NCI-H2029 treated with DMSO at 0.1 percent for 48 hours (cell line): Measurements from ENCODE around the gene RGS11.

Experiments
- DNase-seq: peaks from one replicate; lab custom pipeline; 2025; lab: John Stamatoyannopoulos, UW

RGS11 gene

DNA sequence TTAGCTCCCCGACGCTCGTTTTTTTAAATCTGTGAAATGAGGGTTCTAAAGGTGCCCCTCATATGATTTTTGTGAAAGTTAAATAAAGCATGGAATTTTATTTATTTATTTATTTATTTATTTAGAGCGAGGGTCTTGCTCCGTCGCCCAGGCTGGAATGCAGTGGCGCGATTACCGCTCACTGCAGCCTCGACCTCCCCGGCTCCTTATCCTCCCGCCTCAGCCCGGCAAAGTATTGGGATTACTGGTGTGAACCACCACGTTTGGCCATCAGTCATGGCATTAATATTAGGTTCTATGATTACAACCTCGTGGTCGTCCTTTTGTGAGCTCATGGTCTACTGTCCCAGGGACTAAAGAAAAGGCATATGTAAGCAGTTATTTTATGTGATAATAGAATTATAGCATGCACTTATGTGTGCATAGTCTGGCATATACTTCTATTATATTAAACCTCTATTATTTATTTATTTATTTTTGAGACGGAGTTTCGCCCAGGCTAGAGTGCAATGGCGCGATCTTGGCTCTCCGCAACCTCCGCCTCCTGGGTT, 45.9 kb downstream of the RGS11 start:
- DNase-seq: no peak

DNA sequence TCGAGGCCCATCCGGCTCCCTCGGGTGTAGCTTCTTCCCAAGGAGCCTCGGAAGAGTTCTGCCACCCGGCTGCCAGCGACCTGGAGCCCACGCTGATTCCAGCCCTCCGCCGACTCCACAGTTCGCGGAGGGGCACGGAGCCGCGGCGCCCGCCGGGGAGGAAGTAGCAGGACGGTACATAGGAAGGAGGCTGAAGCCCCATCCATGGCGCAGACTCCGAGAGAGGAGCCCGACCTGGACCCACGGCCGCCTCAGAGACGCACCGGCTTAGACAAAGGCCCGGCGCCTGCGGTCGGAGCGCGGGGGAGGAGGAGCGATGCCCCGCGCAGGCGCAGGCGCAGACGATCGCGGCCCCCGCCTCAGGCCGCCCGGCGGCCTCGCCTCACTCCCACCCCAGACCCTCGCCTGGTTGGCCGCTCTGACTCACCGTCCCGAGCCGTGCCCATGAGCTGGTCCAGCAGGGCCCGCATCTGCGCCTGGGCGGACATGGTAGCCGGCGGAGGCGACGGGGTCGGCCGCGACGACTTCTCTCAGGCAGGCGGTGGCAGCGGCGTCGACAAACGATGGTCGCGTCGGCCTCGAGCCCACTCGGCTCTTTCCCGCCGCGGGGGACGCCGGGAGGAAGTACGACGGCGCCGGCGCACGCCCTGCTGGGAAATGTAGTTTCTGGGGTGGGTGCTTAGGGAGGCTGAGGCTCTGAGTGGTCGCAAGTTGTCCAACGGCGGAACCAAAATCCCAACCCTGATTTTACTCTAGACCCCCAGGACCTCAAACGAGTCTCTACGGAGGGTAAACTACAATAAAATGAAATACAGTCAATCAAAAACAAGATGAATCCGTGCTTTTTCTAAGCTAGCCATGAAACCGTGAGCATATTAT, 46.7 kb downstream of the RGS11 start, which contains the start of gene LUC7L:
TSS of gene LUC7L (minus strand) at position 598 of the 879 bp plus-strand sequence. CDS start at position 488, 110 bp downstream.
- peak; percentile 57 for DNase-seq

DNA sequence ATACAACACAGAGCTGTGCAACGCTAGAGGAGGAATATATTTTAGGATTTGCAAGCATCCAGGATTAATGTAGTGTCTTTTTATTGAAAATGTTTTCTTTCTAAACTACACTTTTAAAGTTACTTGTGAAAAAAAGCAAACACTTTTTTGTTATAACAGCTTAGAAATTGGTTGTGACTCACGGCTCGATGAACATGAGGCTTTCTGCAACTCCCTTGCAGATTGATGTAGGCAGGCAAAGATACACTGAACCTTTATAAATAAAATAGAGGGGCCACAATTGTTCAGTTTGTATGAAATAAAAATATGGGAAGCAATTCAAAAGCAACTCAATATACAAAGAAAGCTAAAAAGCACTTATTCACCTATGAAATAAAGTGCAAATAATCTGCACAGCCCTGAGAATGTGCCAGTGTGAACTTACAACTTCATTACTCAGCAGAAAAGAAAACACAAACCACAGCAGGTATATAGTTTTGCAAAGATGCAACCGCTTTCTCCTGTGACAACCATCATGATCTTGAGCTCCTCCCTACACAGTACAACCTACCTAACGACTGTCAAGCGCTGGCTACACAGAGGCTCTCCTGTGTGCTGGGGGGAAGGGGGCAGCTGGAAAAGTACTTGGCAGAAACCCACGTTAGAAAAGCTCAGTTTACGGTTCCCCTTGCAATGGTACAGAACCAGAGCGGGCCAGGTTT, 47.4 kb downstream of the RGS11 start:
- peak; percentile 10 for DNase-seq

DNA sequence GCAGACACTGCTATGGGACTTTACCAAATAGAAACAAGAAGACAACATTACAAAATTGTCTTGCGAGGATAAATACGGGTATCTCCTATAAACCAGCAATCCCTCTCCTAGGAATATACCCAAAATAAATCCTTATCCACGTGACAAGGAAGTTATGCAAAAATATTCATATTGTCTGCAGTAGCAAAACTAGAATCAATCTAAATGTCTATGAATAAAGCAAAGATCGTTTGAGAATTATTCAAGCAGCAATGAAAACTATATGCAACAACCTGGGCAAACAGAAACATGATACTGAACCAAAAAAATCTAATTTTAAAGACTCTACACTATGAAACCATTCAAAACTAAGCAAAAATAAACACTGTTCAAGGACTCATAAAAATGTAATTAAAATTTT, 55.7 kb downstream of the RGS11 start:
- DNase-seq: no peak
